K562 (cell line): ENCODE data around the gene SMCO3. TPM values are rescaled to one million over a fixed set of nuclear protein-coding genes. Genes with fewer than 3 reads are reported as not detected.

Source experiments
- ATAC-seq: fragments of 200-7000 bp; cut with Tn5 transposase; 3 replicates; pipeline ENCODE4 v1.9.1; 2020; ENCODE audit warnings: moderate library complexity
- BruUV-seq: library from RNA; stranded (reverse); fragments of 400-500 nt; replicated peaks from 2 replicates; lab custom pipeline; 2021; lab: Mats Ljungman, UMichigan
- CTCF ChIA-PET: fragments of 300-600 bp; formaldehyde crosslinking; extraction: SDS; loops from one replicate; lab custom pipeline; 2021; ENCODE audit warnings: low intra/inter-chr PET ratio; lab: Yijun Ruan, JAX
- POLR2A ChIA-PET: fragments of 300-600, 350-650 bp; sonication (Branson Sonifier 250); formaldehyde crosslinking; extraction: SDS; loops from one replicate; lab custom pipeline; 2021; ENCODE audit warnings: antibody characterized with exemption, inconsistent platforms; lab: Yijun Ruan, JAX
- DNase-seq, 4 experiments: peaks; one replicate each; pipeline versions ENCODE4 v3.0.0 to v3.0.0-alpha.2; 2011 to 2018; ENCODE audit warnings: low spot score in 3 of 4, mixed read lengths in 3 of 4; ENCODE audit errors: extremely low read depth in 1 of 4
- FAIRE-seq: peaks from 2 replicates; lab custom pipeline; 2011; peaks lifted over from hg19 to GRCh38; lab: Jason Lieb, UNC
- H2AFZ ChIP-seq: 2 replicates; pipeline ENCODE4 v1.6.0; 2011; ENCODE audit warnings: low read depth, low read length, control low read depth, inconsistent platforms
- H3K27ac ChIP-seq: fragments of 200-600 bp; 3 replicates; pipeline ENCODE4 v1.8.0; 2011; ENCODE audit warnings: low read depth, mild to moderate bottlenecking, control low read depth, inconsistent platforms, low read length, moderate library complexity, mixed read lengths; ENCODE audit errors: extremely low read depth
- H3K27me3 ChIP-seq, 2 experiments: fragments of 300-600 bp in 1 of 2; 2 replicates in 1 of 2; 3 replicates in 1 of 2; pipeline versions ENCODE4 v1.6.0 to v1.8.0; 2011; ENCODE audit warnings: inconsistent platforms in 2 of 2, low read length in 2 of 2, mild to moderate bottlenecking in 1 of 2, mixed read lengths in 1 of 2, moderate library complexity in 1 of 2; ENCODE audit not compliant: control insufficient read depth in 2 of 2, insufficient read depth in 2 of 2
- H3K36me3 ChIP-seq: fragments of 300-600 bp; 3 replicates; pipeline ENCODE4 v1.8.0; 2011; ENCODE audit warnings: mild to moderate bottlenecking, low read length, inconsistent platforms; ENCODE audit not compliant: control insufficient read depth, insufficient read depth
- H3K4me1 ChIP-seq, 2 experiments: fragments of 200-600 bp in 1 of 2; replicated peaks in 1 of 2; 2 replicates in 1 of 2; 3 replicates in 1 of 2; pipeline versions ENCODE4 v1.5.1 to v1.8.0; 2011; ENCODE audit warnings: inconsistent platforms in 2 of 2, low read length in 2 of 2, mild to moderate bottlenecking in 1 of 2, mixed read lengths in 1 of 2, moderate library complexity in 1 of 2; ENCODE audit not compliant: control insufficient read depth in 2 of 2, insufficient read depth in 2 of 2
- H3K4me2 ChIP-seq: 2 replicates; pipeline ENCODE4 v1.6.1; 2011; ENCODE audit warnings: low read length, control low read depth, inconsistent platforms, mixed read lengths; ENCODE audit not compliant: insufficient read depth
- H3K4me3 ChIP-seq: fragments of 200-600 bp; sonication (generic), shearing (Covaris generic); 2 replicates; pipeline ENCODE4 v1.5.1; 2016; ENCODE audit warnings: control low read depth, inconsistent platforms
- H3K79me2 ChIP-seq: fragments of 200-600 bp; 3 replicates; pipeline ENCODE4 v1.8.0; 2011; ENCODE audit warnings: low read length, inconsistent platforms; ENCODE audit not compliant: control insufficient read depth, insufficient read depth
- H3K9ac ChIP-seq, 2 experiments: 2 replicates each; pipeline versions ENCODE4 v1.6.0 to v1.6.1; 2011; ENCODE audit warnings: low read depth in 2 of 2, low read length in 2 of 2, control low read depth in 1 of 2, inconsistent platforms in 1 of 2, mild to moderate bottlenecking in 1 of 2, mixed read lengths in 1 of 2; ENCODE audit not compliant: insufficient read depth in 1 of 2
- H3K9me1 ChIP-seq: one replicate; pipeline ENCODE4 v1.6.0; 2011; ENCODE audit warnings: inconsistent platforms, mild to moderate bottlenecking, low read length, moderate library complexity; ENCODE audit not compliant: control insufficient read depth, insufficient read depth
- H3K9me3 ChIP-seq: replicated peaks from 2 replicates; pipeline ENCODE4 v1.5.1; 2011; ENCODE audit warnings: low read depth, low read length, inconsistent platforms; ENCODE audit not compliant: control insufficient read depth, insufficient read depth
- H4K20me1 ChIP-seq: replicated peaks from 2 replicates; pipeline ENCODE4 v1.6.1; 2011; ENCODE audit warnings: low read length, inconsistent platforms, mixed read lengths; ENCODE audit not compliant: control insufficient read depth, insufficient read depth
- ETV1 ChIP-seq: fragments of 450-650 bp; conservative IDR thresholded peaks from 2 replicates; pipeline ENCODE4 v1.6.1; 2016; ENCODE audit warnings: missing genetic modification characterization, control low read depth, low read depth, missing compliant biosample characterization
- HEY1 ChIP-seq: fragments of 250-450 bp; sonication (Bioruptor Pico); IDR thresholded peaks from 2 replicates; pipeline ENCODE4 v1.5.0; 2020; ENCODE audit warnings: mild to moderate bottlenecking, moderate library complexity, borderline replicate concordance
- WGBS: fragments of 100-300 bp; shearing (Covaris generic); methylation state at CpG from one replicate; pipeline ENCODE4 v1.1.6; 2016; ENCODE audit warnings: low coverage, mixed read lengths; ENCODE audit not compliant: insufficient coverage; ENCODE audit errors: missing lambda C conversion rate; 5-methylcytosine and 5-hydroxymethylcytosine counted together
- in situ Hi-C: fragments of 300-500 bp; cut with MboI; formaldehyde crosslinking; loops from 4 replicates; pipeline ENCODE4 v1.15.0; 2018; ENCODE audit warnings: inconsistent platforms, mixed read lengths
- intact Hi-C: fragments of 100-400 bp; cut with micrococcal nuclease; formaldehyde crosslinking; loops from 2 replicates; pipeline ENCODE4 v1.14.2; 2022
- polyA plus RNA-seq, 8 experiments: library from polyadenylated mRNA; depleted of rRNA in 4 of 8; stranded (reverse) in 5 of 8; unstranded in 3 of 8; fragments of >200 nt; fragmentation: Nextera tagmentation in 2 of 8; fragmentation: Illumina TruSeq in 1 of 8; extraction: Ambion mirVana in 2 of 8; extraction: Trizol in 1 of 8; gene quantifications; 2 replicates each; pipeline versions ENCODE4 v1.2.1 to v1.2.3, GENCODE V29; 2011 to 2014; ENCODE audit warnings: inconsistent platforms in 1 of 8, missing spikeins in 1 of 8
- total RNA-seq, 7 experiments: library from RNA; depleted of rRNA in 6 of 7; stranded (reverse); fragments of >200 nt in 6 of 7; fragmentation: Illumina TruSeq in 2 of 7; extraction: Trizol in 2 of 7; gene quantifications; 2 replicates each; pipeline versions ENCODE4 v1.2.1 to v1.2.3, GENCODE V29; 2011 to 2021; ENCODE audit warnings: low replicate concordance in 1 of 7
- TF ChIP-seq, protein P1 (sequence below): sonication (generic); formaldehyde crosslinking; IDR thresholded peaks from 2 replicates; pipeline ENCODE4 v1.8.0; 2022; ENCODE audit warnings: mild to moderate bottlenecking, missing genetic modification reagents

SMCO3 gene
- total and polyA plus RNA-seq, 9 of the 15 experiments (the other 6 are each of a cell fraction or from before 2014, with no cell fraction given): 0.10 to 0.14 TPM; not detected in 7

DNA sequence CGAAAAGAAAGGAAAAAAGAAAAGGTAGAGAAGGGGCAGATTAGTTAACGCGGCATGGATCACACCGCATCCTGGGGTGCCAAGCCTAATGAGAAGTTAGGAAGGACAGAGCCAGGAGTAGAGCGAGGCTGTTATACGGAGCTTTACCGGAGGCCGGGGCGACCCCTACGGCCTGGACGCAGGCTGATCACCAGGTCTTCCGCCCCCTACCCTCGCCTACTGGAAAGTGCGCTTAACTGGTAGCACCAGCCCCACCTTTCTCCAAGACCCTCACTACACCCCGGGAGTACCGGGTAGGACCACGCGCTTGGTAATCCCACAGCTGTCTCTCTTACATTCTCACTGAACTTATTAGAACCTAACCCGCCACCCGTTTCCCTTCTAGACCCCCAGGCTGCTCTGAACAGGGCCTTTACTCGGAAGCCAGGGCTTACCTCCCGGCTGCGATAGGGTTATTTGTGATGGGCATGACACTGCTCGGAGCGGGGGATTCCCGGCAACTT lies 44.5 kb downstream of the SMCO3 start:
- Histone ChIP-seq H3K9me1 (no peaks in the 10 kb centered on the region), H2AFZ (no peak overlapping the region), H3K9me3 (no peaks in the 10 kb centered on the region), H3K4me2 (no peak overlapping the region), H3K9ac (no peak overlapping the region), H3K4me1 (no peaks in the 10 kb centered on the region; a peak in 1 of 5 replicates), H3K27me3 (peaks cover 0 to 12% of the 10 kb centered on the region in 2 experiments; a peak in 1 of 5 replicates), H3K79me2 (no peaks in the 10 kb centered on the region), H3K27ac (no peak overlapping the region), H3K36me3 (no peaks in the 10 kb centered on the region), H4K20me1 (no peaks in the 10 kb centered on the region), H3K4me3 (no peak overlapping the region)
- intact Hi-C loops: no loop called here
- CTCF ChIA-PET: no interaction called here
- POLR2A ChIA-PET: no interaction called here
- TF ChIP-seq HEY1 (no peak), ETV1 (no peak)
- TF ChIP-seq, protein P1, sequence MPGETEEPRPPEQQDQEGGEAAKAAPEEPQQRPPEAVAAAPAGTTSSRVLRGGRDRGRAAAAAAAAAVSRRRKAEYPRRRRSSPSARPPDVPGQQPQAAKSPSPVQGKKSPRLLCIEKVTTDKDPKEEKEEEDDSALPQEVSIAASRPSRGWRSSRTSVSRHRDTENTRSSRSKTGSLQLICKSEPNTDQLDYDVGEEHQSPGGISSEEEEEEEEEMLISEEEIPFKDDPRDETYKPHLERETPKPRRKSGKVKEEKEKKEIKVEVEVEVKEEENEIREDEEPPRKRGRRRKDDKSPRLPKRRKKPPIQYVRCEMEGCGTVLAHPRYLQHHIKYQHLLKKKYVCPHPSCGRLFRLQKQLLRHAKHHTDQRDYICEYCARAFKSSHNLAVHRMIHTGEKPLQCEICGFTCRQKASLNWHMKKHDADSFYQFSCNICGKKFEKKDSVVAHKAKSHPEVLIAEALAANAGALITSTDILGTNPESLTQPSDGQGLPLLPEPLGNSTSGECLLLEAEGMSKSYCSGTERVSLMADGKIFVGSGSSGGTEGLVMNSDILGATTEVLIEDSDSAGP: no peak
- in situ Hi-C loops: no loop called here
- BruUV-seq: no TSS peak
- ATAC-seq: no peak
- no peak for DNase-seq
- 79% methylated on average over 14 of the region's 26 CpGs for WGBS
- no peak for FAIRE-seq
